ENCODE data around the gene TENT4B. TPM values are rescaled to one million over a fixed set of nuclear protein-coding genes. Genes with fewer than 3 reads are reported as not detected.

Gene TENT4B
- total and polyA plus RNA-seq, 2 donors: 7.8 to 8.1 TPM

DNA sequence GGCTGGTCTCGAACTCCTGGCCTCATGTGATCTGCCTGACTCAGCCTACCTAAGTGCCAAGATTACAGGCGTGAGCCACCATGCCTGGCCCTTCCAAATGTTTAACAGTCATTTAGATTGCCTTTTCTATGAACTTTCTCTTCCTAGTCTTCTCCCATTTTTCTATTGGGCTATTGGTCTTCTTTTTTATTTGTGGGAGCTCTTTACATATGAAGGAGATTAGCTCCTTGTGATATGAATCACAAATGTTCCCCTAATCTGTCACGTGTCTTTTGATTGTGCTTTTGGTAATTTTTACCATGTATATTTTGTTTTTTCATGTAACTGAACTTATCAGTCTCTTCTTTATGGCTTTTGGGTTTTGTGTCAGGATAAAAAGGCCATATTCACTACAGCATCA is 125.1 kb downstream of the TENT4B start:
- WGBS: 86% methylated on average over 3 of the region's 3 CpGs
- Histone ChIP-seq H3K27me3 (ENCODE audit: control insufficient read depth in 2 of 2, insufficient read depth in 1 of 2, low read length in 1 of 2) (no peaks in the 10 kb centered on the region), H3K27ac (ENCODE audit: low read depth in 1 of 2, low read length in 1 of 2) (no peak overlapping the region), H3K9me3 (ENCODE audit: control insufficient read depth in 2 of 2, insufficient read depth in 1 of 2, low read length in 1 of 2) (no peaks in the 10 kb centered on the region), H3K36me3 (ENCODE audit: control insufficient read depth in 2 of 2, insufficient read depth in 2 of 2, low read length in 1 of 2) (peaks cover 0 to 2% of the 10 kb centered on the region in 2 donors), H3K4me3 (ENCODE audit: low read length in 2 of 2) (no peak overlapping the region), H3K4me1 (ENCODE audit: control insufficient read depth in 2 of 2, insufficient read depth in 2 of 2, low read length in 2 of 2) (peaks cover 24 to 60% of the 10 kb centered on the region in 2 donors)
- DNase-seq (ENCODE audit: low read depth in 6 of 9, low spot score in 9 of 9): no peak

DNA sequence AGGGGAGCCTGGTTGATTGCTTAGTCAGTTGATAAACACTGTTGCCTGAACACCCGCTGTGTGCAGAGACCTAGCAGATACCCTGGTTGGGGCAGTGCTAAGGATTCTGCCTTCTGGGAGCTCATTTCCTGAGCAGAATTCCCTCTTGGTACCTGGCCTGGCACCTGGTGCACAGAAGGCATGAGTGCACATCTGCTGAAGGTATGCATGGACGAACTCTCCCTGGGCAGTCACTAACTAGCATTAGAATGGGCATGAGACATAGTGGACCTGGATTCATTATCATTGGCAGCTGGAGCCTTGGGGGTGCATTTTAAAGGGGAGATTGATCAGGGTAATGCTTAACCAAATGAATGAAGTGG is 126.4 kb downstream of the TENT4B start:
- no peak overlapping the region for H3K4me3 ChIP-seq (ENCODE audit: low read length in 2 of 2)
- WGBS: 88% methylated on average over 2 of the region's 2 CpGs
- no peak for DNase-seq (ENCODE audit: low read depth in 6 of 9, low spot score in 9 of 9)
- H3K4me1 ChIP-seq (ENCODE audit: control insufficient read depth in 2 of 2, insufficient read depth in 2 of 2, low read length in 2 of 2): peaks cover 21 to 61% of the 10 kb centered on the region in 2 donors
- no peak overlapping the region for H3K27ac ChIP-seq (ENCODE audit: low read depth in 1 of 2, low read length in 1 of 2)
- H3K36me3 ChIP-seq (ENCODE audit: control insufficient read depth in 2 of 2, insufficient read depth in 2 of 2, low read length in 1 of 2): peaks cover 0 to 2% of the 10 kb centered on the region in 2 donors
- no peaks in the 10 kb centered on the region for H3K27me3 ChIP-seq (ENCODE audit: control insufficient read depth in 2 of 2, insufficient read depth in 1 of 2, low read length in 1 of 2)
- no peaks in the 10 kb centered on the region for H3K9me3 ChIP-seq (ENCODE audit: control insufficient read depth in 2 of 2, insufficient read depth in 1 of 2, low read length in 1 of 2)

DNA sequence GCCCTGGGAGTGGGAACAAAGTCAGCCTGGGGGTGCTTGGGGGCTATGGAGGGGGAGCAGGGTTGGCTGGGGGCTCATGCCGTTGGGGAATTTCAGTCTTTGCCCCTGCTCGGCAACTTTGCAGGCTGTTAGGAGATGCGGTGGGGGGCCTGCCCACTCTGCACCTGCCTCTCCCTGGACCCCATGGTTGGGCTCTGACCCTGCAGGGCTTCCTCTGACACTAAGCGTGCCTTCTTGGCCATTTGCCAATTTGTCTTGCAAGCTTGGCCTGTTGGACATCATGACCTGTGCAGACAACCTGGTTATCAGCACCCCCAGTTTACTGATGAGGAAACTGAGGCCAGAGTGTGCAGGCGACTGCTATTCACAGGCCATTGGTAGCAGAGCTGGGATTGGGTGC is 127.8 kb downstream of the TENT4B start:
- WGBS: 90% methylated on average over 5 of the region's 5 CpGs
- peaks cover 0 to 2% of the 10 kb centered on the region in 2 donors for H3K36me3 ChIP-seq (ENCODE audit: control insufficient read depth in 2 of 2, insufficient read depth in 2 of 2, low read length in 1 of 2)
- DNase-seq (ENCODE audit: low read depth in 6 of 9, low spot score in 9 of 9): no peak
- no peaks in the 10 kb centered on the region for H3K9me3 ChIP-seq (ENCODE audit: control insufficient read depth in 2 of 2, insufficient read depth in 1 of 2, low read length in 1 of 2)
- H3K4me1 ChIP-seq (ENCODE audit: control insufficient read depth in 2 of 2, insufficient read depth in 2 of 2, low read length in 2 of 2): peaks cover 13 to 55% of the 10 kb centered on the region in 2 donors
- H3K27me3 ChIP-seq (ENCODE audit: control insufficient read depth in 2 of 2, insufficient read depth in 1 of 2, low read length in 1 of 2): no peaks in the 10 kb centered on the region
- no peak overlapping the region for H3K27ac ChIP-seq (ENCODE audit: low read depth in 1 of 2, low read length in 1 of 2)
- no peak overlapping the region for H3K4me3 ChIP-seq (ENCODE audit: low read length in 2 of 2)

Other genes with a start within 250 kb of the TENT4B start
- 12.7 TPM for gene CNEP1R1, start 128.1 kb upstream of the TENT4B start, total RNA-seq
- gene CNEP1R1, start 128.1 kb upstream of the TENT4B start, polyA plus RNA-seq: 18.5 TPM
- gene HEATR3, start 87.3 kb upstream of the TENT4B start, total RNA-seq: 26.9 TPM
- gene HEATR3, start 87.3 kb upstream of the TENT4B start, polyA plus RNA-seq: 20.0 TPM
- gene ADCY7, start 113.2 kb downstream of the TENT4B start, total RNA-seq: 30.9 TPM
- gene ADCY7, start 113.2 kb downstream of the TENT4B start, polyA plus RNA-seq: 23.1 TPM
- gene BRD7, start 215.7 kb downstream of the TENT4B start, total RNA-seq: 88.3 TPM
- 58.8 TPM for gene BRD7, start 215.7 kb downstream of the TENT4B start, polyA plus RNA-seq